ENCODE results near the gene FXYD1.

The FXYD1 gene

DNA sequence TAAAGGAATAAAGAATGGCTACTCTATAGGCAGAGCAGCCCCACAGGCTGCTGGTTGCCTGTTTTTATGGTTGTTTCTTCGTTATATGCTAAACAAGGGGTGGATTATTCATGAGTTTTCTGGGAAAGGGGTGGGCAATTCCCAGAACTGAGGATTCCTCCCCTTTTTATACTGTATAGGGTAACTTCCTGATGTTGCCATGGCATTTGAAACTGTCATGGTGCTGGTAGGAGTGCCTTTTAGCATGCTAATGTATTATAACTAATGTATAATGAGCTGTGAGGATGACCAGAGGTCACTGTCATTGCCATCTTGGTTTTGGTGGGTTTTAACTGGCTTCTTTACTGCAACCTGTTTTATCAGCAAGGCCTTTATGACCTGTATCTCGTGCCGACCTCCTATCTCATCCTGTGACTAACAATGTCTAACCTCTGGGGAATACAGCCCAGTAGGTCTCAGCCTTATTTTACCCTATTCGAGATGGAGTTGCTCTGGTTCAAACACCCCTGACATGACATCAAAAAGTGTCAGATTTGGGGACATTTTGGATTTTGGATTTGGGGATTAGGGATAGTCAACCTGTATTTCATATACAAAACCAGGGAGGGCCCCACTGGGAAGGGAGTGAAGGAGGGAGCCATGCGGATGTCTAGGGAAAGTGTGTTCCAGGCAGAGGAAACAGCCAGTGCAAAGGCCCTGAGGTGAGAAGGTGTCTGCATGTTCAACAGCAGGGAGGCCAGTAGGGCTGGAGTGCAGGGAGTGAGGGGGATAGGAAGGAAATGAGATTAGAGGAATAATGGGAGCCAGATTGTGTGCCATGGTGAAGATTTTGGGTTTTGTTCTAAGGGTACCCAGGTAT lies 26.8 kb downstream of the FXYD1 start:
- DNase-seq = no peak

DNA sequence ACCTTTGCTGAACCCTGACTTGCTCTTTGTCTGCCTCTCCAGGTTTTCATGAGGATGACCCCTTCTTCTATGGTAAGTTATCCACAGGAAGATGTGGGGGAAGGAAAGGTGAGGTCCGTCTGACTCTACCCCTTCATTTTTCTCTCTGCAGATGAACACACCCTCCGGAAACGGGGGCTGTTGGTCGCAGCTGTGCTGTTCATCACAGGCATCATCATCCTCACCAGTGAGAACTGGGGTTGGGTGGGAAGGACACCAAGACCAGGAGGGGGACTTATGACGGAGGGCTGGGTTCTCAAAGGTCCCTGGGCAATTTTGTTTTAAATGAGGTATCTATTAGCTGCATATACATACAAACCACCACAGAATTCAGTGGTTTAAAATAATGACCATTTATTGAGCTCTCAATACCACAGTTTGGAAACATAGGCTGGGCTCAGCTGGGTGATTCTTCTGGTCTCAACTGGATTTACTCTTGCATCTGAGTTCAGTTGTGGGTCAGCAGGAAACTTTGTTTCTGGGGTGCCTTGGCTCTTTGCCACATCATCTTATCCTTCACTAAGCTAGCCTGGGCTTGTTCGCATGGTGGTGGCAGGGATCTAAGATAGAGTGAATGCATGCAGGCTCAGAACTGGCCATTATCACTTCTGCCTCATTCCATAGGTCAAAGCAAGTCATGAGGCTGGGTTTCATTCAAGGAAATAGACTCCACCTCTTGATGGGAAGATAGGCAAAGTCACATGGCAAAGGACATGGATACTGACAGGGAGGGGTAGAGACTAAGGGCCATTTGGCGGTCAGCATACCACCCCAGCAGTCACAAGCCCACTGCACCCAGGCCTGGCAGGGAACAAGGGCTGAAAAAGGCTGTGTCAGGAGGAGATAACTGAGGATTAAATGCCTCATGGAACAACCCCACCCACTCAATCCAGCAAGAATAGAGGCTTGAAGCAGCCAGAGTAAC lies 27.8 kb downstream of the FXYD1 start:
- DNase-seq = no peak

DNA sequence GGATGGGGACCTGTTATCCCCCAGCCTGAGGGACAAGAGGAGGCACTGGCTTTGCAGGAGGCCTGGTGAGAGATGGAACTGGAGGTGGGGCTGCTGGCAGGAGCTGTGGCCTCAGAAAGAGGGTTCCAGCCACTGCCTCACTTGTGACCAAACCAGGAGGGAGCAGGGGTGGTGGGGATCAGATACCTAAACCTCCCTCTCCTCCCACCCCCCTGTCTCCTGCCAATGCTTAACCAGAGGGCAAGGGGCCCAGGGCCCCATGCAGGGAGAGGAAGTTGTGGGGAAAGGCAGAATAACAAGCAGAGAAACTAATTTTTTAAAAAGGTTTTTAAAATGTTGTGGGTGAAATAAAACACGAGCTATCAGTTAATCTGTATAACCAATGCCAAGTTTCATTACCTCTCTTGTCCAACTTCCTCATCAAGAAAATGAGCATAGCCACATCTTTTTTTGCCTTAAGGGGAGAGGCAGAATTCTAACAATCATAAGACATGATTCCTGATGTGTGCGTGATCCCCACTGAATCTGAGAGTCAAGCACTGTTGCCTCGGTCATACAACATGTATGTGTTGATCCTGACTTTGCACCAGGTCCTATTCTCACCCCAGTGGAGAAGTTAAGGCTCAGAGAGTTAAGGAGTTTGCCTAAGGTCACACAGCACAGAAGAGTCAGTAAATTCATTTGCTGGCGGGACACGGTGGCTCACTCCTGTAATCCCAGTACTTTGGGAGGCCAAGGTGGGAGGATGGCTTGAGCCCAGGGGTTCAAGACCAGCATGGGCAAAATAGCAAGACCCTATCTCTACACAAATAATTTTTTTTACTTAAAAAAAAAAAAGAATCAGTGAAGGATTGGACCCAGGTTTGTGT lies 28.9 kb downstream of the FXYD1 start:
- DNase-seq = peak in 1 of 3 donors; percentile 35

DNA sequence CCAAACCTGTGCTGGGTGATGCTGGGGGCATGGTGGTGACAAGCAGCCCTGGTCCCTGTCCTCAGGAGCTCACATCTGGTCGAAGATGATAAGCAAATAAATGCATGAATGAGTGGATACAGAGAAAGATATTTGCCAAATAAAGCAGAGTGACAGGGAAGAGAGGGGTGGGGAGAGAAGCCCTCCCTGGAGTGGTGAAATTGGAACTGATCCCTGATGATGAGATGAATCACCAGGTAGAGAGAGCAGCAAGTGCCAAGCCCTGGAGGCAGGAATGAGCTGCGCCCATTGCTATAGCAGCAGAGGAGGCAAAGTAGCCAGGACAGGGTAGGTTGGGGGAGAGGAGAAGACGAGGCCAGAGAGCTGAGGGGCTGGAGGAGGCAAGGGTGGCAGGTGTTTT lies 29.6 kb downstream of the FXYD1 start:
- DNase-seq = no peak

DNA sequence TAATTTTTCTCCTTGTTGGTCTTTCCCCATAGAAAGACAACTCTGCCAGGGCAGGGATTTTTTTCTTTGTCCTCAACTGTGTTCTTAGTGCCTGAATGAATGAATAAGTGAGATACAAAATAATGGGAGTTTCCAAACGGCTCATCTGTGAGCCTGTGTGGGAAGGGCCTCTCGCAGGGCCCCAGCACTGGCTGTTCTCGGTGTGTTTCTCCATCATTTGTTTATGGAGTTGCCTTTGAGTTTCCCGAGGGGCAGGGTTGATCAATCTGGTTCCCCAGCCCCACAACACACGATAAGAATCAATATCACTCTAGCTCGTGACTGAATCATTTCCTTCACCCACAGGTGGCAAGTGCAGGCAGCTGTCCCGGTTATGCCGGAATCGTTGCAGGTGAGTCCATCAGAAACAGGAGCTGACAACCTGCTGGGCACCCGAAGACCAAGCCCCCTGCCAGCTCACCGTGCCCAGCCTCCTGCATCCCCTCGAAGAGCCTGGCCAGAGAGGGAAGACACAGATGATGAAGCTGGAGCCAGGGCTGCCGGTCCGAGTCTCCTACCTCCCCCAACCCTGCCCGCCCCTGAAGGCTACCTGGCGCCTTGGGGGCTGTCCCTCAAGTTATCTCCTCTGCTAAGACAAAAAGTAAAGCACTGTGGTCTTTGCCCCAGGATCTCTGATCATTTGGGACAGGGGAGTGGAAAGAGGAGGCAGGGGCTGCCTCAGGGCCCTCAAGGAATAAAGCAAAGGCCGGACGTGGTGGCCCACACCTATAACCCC lies 30.8 kb downstream of the FXYD1 start:
- peak; percentile 56 to 63 (median 57) for DNase-seq

DNA sequence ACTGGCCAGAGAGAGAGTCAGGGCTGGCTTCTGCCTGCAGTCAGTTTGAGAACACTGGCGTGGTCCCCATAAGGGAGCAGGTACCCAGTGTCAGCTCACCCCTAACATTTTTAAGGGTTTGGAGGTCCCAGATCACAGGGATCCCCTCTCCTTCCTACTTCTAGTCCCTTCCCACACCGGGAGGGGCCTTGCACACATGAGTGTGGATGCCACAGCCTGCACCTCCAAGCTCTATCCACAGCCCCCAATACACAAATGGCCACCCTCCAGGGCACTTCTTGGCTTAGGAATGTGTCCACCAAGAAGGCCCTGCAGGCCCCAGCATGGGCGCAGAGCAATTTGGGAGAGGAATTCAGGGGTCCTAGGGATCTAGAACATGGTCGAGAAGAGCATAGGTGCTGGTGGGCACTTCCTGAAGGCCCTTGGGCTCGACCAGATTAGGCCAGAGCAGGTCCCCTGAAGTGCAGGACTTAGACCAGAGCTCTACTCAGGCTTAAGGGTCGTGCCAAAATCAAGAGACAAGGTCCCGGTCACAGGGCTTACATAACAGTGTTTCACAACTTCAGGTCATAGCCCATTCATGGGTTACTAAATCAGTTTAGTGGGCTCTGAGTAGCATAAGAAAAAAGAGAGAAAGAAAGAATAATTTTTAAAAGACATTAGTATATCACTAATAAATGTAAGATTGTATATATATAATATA lies 31.9 kb downstream of the FXYD1 start:
- no peak for DNase-seq

DNA sequence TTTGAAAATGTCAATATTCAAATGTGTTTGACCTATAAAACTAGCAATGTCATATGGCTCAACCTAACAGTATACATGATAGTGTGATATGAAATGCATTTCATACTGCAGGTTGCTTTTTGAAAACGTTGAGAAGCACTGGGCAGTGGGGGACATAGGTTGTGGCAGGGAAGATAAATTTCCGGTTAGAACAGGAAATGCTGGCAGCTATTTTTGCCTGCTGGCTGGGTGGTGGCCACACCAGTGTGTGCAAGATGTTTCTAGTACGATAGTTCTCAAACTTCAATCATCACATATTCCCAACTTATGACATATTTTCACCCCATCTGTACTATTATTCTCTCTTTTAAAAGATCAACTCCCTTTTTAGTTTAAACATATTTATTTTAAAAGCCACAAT lies 33.1 kb downstream of the FXYD1 start:
- DNase-seq = no peak

DNA sequence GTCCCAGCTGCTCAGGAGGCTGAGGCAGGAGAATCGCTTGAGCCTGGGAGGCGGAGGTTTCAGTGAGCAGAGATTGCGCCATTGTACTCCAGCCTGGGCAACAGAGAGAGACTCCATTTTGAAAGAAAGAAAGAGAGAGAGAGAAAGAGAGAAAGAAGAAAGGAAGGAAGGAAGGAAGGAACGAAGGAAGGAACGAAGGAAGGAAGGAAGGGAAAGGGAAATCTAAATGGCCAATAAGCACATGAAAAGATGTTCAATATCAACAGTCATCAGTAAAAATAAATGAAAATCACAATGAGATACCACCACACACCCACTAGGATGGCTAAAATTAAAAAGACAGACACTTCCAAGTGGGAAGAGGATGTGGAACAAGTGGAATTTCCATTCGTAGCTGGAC lies 35.6 kb downstream of the FXYD1 start:
- no peak for DNase-seq

DNA sequence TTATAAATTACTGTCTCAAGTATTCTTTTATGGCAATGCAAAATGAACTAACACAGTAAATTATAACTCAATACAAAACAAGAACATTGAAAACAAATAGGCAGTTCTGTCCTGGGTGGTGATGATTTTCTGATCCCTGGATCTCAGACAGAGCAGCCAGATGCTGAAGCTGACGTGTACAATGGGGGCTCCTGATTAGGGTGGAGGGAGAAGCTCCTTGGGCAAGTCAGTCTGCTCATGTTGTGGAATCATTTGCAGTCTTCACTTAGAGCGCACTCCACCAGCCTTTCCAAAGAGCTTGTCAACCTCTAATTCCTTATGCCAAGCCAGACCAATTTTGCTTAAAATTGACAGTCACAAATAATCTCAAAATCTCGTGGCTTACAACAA lies 37.6 kb downstream of the FXYD1 start:
- DNase-seq = no peak

DNA sequence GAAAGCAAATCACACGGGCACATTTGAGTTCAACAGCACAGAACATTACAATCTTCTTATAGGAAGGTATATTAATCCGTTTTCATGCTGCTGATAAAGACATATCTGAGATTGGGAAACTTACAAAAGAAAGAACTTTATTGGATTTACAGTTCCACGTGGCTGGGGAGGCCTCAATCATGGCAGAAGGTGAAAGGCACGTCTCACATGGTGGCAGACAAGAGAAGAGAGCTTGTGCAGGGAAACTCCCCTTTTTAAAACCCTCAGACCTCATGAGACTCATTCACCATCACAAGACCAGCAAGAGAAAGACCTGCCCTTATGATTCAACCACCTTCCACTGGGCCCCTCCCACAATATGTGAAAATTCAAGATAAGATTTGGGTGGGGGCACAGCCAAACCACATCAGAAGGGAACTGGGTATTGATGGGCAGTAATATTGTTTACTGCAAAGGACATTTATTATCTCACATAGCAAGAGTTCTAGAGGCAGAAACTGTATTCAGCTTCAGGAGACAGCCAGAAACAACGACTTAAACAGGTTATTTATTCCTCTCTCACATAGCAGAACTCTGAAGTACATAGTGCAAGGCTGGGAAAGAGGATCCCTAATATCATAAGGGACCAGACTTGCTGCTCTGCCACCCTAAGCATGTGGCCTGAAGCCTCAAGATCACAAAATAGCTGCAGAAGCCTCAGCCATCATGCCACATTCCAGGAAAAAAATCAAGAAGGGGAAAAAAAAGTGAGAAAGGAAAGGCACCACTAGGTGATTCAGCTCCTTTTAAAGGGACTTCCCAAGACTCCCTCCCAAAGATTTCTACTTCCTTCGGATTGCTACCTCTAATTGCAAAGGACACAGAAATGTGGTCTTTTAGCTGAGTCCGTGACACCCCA lies 39.0 kb downstream of the FXYD1 start:
- DNase-seq = no peak

DNA sequence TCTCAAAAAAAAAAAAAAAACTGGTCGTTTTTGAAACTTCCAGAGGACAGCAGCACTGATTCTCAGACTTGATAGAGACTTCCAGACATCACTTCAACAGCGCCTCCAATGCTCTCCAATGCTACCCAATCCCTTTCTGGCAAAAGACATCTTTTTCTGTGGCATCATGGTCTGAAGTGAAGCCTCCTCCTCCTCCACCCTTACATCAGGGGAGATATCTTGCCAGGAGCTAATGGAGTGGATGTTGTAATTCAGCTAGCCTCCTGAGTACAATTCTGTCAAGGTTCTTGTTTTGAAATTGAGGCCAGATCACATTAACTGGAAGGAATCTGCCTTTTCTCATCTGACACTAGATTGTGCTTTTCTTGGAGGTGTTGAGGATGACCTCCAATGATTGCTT lies 40.1 kb downstream of the FXYD1 start:
- no peak for DNase-seq

DNA sequence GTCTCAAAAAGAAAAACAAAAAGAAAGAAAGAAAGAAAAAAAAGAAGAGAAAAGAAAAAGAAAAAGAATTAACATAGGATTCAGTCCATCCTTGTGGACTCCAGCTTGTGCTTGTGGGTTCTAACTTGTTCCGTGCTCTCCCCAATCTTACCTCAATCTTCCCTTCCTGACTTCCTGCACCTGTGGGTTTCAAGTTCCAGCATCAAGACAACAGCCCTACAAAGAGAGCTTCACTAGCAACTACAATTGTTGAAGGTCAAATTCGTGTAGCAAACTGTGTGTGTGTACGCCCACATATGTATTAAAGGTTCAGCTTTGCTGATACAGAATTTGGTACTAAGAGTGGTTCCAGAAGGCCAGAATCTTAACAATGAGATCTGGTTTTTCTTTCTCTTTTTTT lies 41.2 kb downstream of the FXYD1 start:
- DNase-seq = no peak

DNA sequence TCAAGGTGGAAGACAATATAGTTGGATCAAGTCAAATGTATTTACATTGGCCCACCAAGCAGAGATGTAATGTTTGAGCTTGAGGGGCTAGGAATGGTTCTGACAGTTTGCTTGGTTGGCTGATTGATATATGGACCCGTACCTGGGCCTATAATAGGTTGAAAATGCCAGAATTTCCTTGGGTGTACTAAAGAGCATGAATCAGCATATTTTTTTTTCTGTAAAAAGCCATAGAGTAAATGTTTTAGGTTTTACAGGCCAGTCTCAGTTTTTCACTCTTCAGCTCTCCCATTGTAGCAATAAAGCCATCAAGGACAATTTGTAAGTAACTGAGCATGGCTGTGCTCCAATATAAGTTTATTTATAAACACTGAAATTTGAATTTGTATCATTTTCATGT lies 42.8 kb downstream of the FXYD1 start:
- no peak for DNase-seq

DNA sequence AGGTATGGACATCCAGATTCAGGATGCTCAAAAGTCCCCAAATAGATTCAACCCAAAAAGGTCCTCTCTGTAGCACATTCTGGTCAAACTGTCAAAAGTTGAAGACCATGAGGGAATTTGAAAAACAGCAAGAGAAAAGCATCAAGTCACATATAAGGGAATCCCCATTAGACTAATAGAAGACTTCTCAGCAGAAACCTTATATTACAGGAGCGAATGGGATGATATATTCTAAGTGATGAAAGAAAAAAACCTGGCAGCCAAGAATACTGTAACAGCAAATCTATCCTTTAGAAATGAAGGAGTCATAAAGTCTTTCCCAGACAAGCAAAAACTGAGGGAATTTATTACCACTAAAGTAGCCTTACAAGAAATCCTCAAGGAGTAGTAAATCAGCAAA lies 45.6 kb downstream of the FXYD1 start:
- no peak for DNase-seq

DNA sequence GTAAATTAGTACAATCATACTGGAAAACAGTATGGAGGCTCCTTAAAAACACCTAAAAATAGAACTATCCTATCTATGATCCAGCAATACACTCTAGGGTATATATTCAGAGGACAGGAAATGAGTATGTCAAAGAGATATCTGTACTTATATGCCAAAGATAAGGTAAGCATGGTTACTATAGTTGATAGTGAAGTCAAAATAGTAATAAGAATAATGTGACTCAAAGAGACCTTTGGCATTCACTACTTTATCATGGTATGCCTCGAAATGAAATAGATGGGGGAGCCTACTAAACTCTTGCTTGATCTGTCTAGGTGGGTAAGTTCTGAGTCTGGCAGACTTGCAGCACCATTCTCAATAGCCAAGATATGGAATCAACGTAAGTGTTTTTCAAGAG lies 46.3 kb downstream of the FXYD1 start:
- no peak for DNase-seq

Data from suppressor macrophage treated with lipopolysaccharide for 1 hour (primary cell).